Bronchial epithelial cell (primary cell): Measurements from ENCODE around the gene PTPN20. TPM values are rescaled to one million over a fixed set of nuclear protein-coding genes. Genes with fewer than 3 reads are reported as not detected.

Experiments used
- DNase-seq: peaks from one replicate; pipeline ENCODE4 v3.0.0-alpha.2; 2010; ENCODE audit warnings: low read depth
- FAIRE-seq: peaks from 2 replicates; lab custom pipeline; 2011; peaks lifted over from hg19 to GRCh38; lab: Jason Lieb, UNC
- H3K27me3 ChIP-seq: 2 replicates; pipeline ENCODE4 v1.5.1; 2011; ENCODE audit warnings: low read length; ENCODE audit not compliant: control insufficient read depth, insufficient read depth
- H3K36me3 ChIP-seq: 2 replicates; pipeline ENCODE4 v1.5.1; 2011; ENCODE audit warnings: low read length; ENCODE audit not compliant: control insufficient read depth, insufficient read depth
- H3K4me3 ChIP-seq: 2 replicates; pipeline ENCODE4 v1.5.1; 2011; ENCODE audit warnings: mild to moderate bottlenecking, low read depth, low read length, control low read depth
- CTCF ChIP-seq: IDR thresholded peaks from 2 replicates; pipeline ENCODE4 v1.5.1; 2011; ENCODE audit warnings: mild to moderate bottlenecking, moderate library complexity, low read length, control low read depth, inconsistent platforms; ENCODE audit not compliant: insufficient read depth, severe bottlenecking
- total RNA-seq: library from RNA; depleted of rRNA; stranded (reverse); fragments of >200 nt; gene quantifications from 2 replicates; pipeline ENCODE4 v1.2.1, GENCODE V29; 2014

Gene PTPN20
- total RNA-seq, 1 donor from 2014 or later = 2.1 TPM

DNA sequence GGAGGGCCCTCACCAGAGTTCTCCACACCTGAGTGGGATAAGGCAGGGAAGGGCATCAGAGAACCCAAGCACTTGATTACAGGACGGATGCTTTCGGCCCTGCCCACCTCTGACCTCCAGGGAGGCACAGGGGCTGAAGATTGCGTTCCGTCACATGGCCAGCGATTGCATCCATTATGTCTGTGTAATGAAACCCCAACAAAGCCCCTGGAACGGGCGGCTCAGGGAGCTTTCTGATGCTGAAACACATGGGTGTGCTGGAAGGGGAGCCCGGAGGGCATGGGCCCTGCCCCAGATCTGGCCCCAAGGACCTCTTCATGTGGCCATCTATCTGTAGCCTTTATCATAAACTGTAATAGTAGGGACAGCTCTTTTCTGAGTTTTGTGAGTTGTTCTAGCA, 117.2 kb downstream of the PTPN20 start:
- no peaks in the 10 kb centered on the region for H3K27me3 ChIP-seq
- H3K4me3 ChIP-seq = no peak overlapping the region
- TF ChIP-seq CTCF = no peak
- H3K36me3 ChIP-seq = no peaks in the 10 kb centered on the region
- FAIRE-seq = no peak
- DNase-seq = no peak

GRCh38 chr10:47029181-47030009, 118.2 kb downstream of the PTPN20 start:
- Histone ChIP-seq H3K27me3 (peaks cover 2% of the 10 kb centered on the region), H3K36me3 (no peaks in the 10 kb centered on the region), H3K4me3 (no peak overlapping the region)
- DNase-seq (no peak), FAIRE-seq (no peak)
- TF ChIP-seq CTCF = no peak

GRCh38 chr10:47030191-47030703, 119.0 kb downstream of the PTPN20 start:
- FAIRE-seq (no peak), DNase-seq (no peak)
- Histone ChIP-seq H3K27me3 (peaks cover 2% of the 10 kb centered on the region), H3K4me3 (no peak overlapping the region), H3K36me3 (no peaks in the 10 kb centered on the region)
- TF ChIP-seq CTCF = no peak

DNA sequence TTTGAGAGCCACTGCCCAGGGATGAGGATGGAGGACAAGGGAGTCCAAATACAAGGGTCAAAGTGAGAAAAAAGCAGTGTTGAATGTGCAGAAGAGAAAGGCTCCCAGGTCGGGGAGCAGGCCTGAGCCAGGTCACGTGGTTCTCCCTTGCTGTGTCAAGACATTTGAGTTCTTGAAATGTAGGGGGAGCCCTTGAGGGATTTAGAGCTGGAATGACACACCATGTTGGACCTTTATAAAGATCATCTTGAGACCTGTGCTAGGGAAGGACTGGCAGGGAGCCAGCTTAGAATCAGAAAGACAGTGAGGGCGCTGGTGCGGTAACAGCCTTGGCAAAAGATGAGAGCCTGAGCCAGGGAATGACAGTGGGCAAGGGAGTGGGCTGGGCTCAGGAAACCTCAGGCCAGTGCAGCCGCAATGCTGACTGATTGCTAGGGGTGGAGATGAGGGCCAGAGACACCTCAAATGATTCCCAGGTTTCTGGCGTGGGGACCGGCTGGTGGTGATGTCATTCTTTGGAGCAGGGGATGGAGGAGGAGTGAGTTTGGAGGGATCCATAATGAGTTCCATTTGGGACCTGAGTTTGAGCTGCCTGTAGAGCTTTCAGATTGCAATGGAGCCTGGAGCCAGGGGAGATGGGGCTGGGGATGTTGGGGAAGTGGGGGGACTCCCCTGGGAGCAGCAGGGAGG, 120.1 kb downstream of the PTPN20 start:
- FAIRE-seq (peak; percentile 77), DNase-seq (peak; percentile 15)
- H3K36me3 ChIP-seq = no peaks in the 10 kb centered on the region
- peaks cover 3% of the 10 kb centered on the region for H3K27me3 ChIP-seq
- no peak overlapping the region for H3K4me3 ChIP-seq
- TF ChIP-seq CTCF = peak; percentile 6

GRCh38 chr10:47031901-47032465, 120.8 kb downstream of the PTPN20 start:
- peaks cover 4% of the 10 kb centered on the region for H3K27me3 ChIP-seq
- H3K36me3 ChIP-seq = no peaks in the 10 kb centered on the region
- no peak for TF ChIP-seq CTCF
- DNase-seq (peak; percentile 9), FAIRE-seq (peak; percentile 95)
- no peak overlapping the region for H3K4me3 ChIP-seq
